ENCODE measurements around the gene RB1.

Gene RB1

GRCh38 chr13:48402325-48402932, 98.9 kb downstream of the RB1 start:
- WGBS, 2 experiments = 88 to 89% methylated on average over 1 to 2 of the region's 2 CpGs
- Histone ChIP-seq H3K27ac (ENCODE audit: insufficient read depth, low read depth, low read length, poor library complexity, severe bottlenecking) (no peak overlapping the region), H3K4me3 (ENCODE audit: insufficient read depth, low read depth, low read length) (no peak overlapping the region), H3K9me3 (ENCODE audit: control insufficient read depth, low read length) (no peaks in the 10 kb centered on the region), H3K4me1 (ENCODE audit: control insufficient read depth, insufficient read depth, low read length) (no peaks in the 10 kb centered on the region), H3K27me3 (ENCODE audit: control insufficient read depth, insufficient read depth, low read length, poor library complexity, severe bottlenecking) (no peaks in the 10 kb centered on the region), H3K36me3 (ENCODE audit: control insufficient read depth, insufficient read depth, low read length) (no peaks in the 10 kb centered on the region)

DNA sequence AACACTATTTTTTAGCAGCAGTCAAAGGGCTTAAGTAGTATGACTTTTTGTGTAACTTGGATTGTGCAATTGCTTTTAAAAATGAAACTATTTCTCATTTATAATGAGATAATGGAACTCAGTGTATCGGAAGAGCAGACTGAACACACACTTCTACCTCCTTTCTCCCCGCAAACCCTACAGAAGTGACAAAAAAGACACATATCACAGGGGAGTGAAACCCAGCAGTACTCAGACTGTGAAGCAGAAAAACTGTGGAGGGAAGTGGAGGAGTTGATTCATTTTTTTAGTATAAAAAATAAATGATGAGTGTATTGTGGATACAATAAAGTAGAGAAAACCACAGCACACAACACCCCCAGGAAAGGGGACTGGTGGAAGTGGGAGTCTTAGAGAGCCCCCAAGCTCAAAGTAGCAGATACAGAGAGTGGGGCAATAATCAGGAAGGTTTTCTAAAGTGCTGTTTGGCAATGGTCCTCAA, 99.6 kb downstream of the RB1 start:
- Histone ChIP-seq H3K36me3 (ENCODE audit: control insufficient read depth, insufficient read depth, low read length) (no peaks in the 10 kb centered on the region), H3K4me1 (ENCODE audit: control insufficient read depth, insufficient read depth, low read length) (no peaks in the 10 kb centered on the region), H3K4me3 (ENCODE audit: insufficient read depth, low read depth, low read length) (no peak overlapping the region), H3K27me3 (ENCODE audit: control insufficient read depth, insufficient read depth, low read length, poor library complexity, severe bottlenecking) (no peaks in the 10 kb centered on the region), H3K9me3 (ENCODE audit: control insufficient read depth, low read length) (no peaks in the 10 kb centered on the region), H3K27ac (ENCODE audit: insufficient read depth, low read depth, low read length, poor library complexity, severe bottlenecking) (no peak overlapping the region)
- 100% methylated on average over 2 of the region's 2 CpGs; no CpG with 5 or more reads in 1 of the 2 experiments for WGBS, 2 experiments

GRCh38 chr13:48403913-48404312, 100.4 kb downstream of the RB1 start:
- no peaks in the 10 kb centered on the region for H3K36me3 ChIP-seq (ENCODE audit: control insufficient read depth, insufficient read depth, low read length)
- 93 to 97% methylated on average over 8 of the region's 8 CpGs for WGBS, 2 experiments
- H3K4me1 ChIP-seq (ENCODE audit: control insufficient read depth, insufficient read depth, low read length) = no peaks in the 10 kb centered on the region
- H3K4me3 ChIP-seq (ENCODE audit: insufficient read depth, low read depth, low read length) = no peak overlapping the region
- no peak overlapping the region for H3K27ac ChIP-seq (ENCODE audit: insufficient read depth, low read depth, low read length, poor library complexity, severe bottlenecking)
- no peaks in the 10 kb centered on the region for H3K27me3 ChIP-seq (ENCODE audit: control insufficient read depth, insufficient read depth, low read length, poor library complexity, severe bottlenecking)
- H3K9me3 ChIP-seq (ENCODE audit: control insufficient read depth, low read length) = no peaks in the 10 kb centered on the region

GRCh38 chr13:48404952-48405351, 101.4 kb downstream of the RB1 start:
- no peak overlapping the region for H3K27ac ChIP-seq (ENCODE audit: insufficient read depth, low read depth, low read length, poor library complexity, severe bottlenecking)
- H3K4me1 ChIP-seq (ENCODE audit: control insufficient read depth, insufficient read depth, low read length) = no peaks in the 10 kb centered on the region
- H3K27me3 ChIP-seq (ENCODE audit: control insufficient read depth, insufficient read depth, low read length, poor library complexity, severe bottlenecking) = no peaks in the 10 kb centered on the region
- WGBS, 2 experiments = 83 to 100% methylated on average over 1 of the region's 1 CpG
- no peaks in the 10 kb centered on the region for H3K36me3 ChIP-seq (ENCODE audit: control insufficient read depth, insufficient read depth, low read length)
- H3K4me3 ChIP-seq (ENCODE audit: insufficient read depth, low read depth, low read length) = no peak overlapping the region
- no peaks in the 10 kb centered on the region for H3K9me3 ChIP-seq (ENCODE audit: control insufficient read depth, low read length)

DNA sequence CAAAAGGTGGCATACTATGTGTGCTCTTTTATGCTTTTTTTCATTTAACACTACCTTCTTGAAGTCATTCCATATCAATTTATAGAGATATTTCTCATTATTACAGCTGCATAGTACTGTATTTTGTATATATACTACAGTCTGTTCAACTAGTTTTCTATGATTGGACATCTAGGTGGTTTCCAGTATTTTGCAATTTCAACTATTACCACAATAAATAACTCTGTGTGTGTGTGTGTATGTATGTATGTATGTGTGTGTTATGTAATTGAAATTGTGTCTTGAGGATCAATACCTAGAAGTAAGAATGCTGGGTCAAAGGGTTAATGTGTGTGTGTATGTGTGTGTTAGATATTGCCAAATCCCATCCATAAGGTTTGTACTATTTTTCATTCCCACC, 102.3 kb downstream of the RB1 start:
- H3K27ac ChIP-seq (ENCODE audit: insufficient read depth, low read depth, low read length, poor library complexity, severe bottlenecking) = no peak overlapping the region
- H3K4me3 ChIP-seq (ENCODE audit: insufficient read depth, low read depth, low read length) = no peak overlapping the region
- H3K27me3 ChIP-seq (ENCODE audit: control insufficient read depth, insufficient read depth, low read length, poor library complexity, severe bottlenecking) = no peaks in the 10 kb centered on the region
- no peaks in the 10 kb centered on the region for H3K4me1 ChIP-seq (ENCODE audit: control insufficient read depth, insufficient read depth, low read length)
- H3K9me3 ChIP-seq (ENCODE audit: control insufficient read depth, low read length) = no peaks in the 10 kb centered on the region
- no peaks in the 10 kb centered on the region for H3K36me3 ChIP-seq (ENCODE audit: control insufficient read depth, insufficient read depth, low read length)

GRCh38 chr13:48410199-48410598, 106.6 kb downstream of the RB1 start:
- no peak overlapping the region for H3K4me3 ChIP-seq (ENCODE audit: insufficient read depth, low read depth, low read length)
- H3K27me3 ChIP-seq (ENCODE audit: control insufficient read depth, insufficient read depth, low read length, poor library complexity, severe bottlenecking) = no peaks in the 10 kb centered on the region
- H3K4me1 ChIP-seq (ENCODE audit: control insufficient read depth, insufficient read depth, low read length) = peaks cover 5% of the 10 kb centered on the region
- no peaks in the 10 kb centered on the region for H3K9me3 ChIP-seq (ENCODE audit: control insufficient read depth, low read length)
- WGBS, 2 experiments = 99 to 100% methylated on average over 3 to 4 of the region's 5 CpGs
- no peaks in the 10 kb centered on the region for H3K36me3 ChIP-seq (ENCODE audit: control insufficient read depth, insufficient read depth, low read length)
- no peak overlapping the region for H3K27ac ChIP-seq (ENCODE audit: insufficient read depth, low read depth, low read length, poor library complexity, severe bottlenecking)

GRCh38 chr13:48411147-48411794, 107.7 kb downstream of the RB1 start:
- no peaks in the 10 kb centered on the region for H3K36me3 ChIP-seq (ENCODE audit: control insufficient read depth, insufficient read depth, low read length)
- WGBS, 2 experiments = 22 to 38% methylated on average over 1 of the region's 1 CpG
- H3K4me1 ChIP-seq (ENCODE audit: control insufficient read depth, insufficient read depth, low read length) = peaks cover 5% of the 10 kb centered on the region
- H3K9me3 ChIP-seq (ENCODE audit: control insufficient read depth, low read length) = no peaks in the 10 kb centered on the region
- H3K4me3 ChIP-seq (ENCODE audit: insufficient read depth, low read depth, low read length) = peak overlapping the region; percentile 34
- H3K27ac ChIP-seq (ENCODE audit: insufficient read depth, low read depth, low read length, poor library complexity, severe bottlenecking) = no peak overlapping the region
- no peaks in the 10 kb centered on the region for H3K27me3 ChIP-seq (ENCODE audit: control insufficient read depth, insufficient read depth, low read length, poor library complexity, severe bottlenecking)

- Histone ChIP-seq H3K36me3 (ENCODE audit: control insufficient read depth, insufficient read depth, low read length) (no peaks in the 10 kb centered on the region), H3K9me3 (ENCODE audit: control insufficient read depth, low read length) (no peaks in the 10 kb centered on the region), H3K27ac (ENCODE audit: insufficient read depth, low read depth, low read length, poor library complexity, severe bottlenecking) (no peak overlapping the region), H3K27me3 (ENCODE audit: control insufficient read depth, insufficient read depth, low read length, poor library complexity, severe bottlenecking) (no peaks in the 10 kb centered on the region), H3K4me3 (ENCODE audit: insufficient read depth, low read depth, low read length) (peak overlapping the region; percentile 34), H3K4me1 (ENCODE audit: control insufficient read depth, insufficient read depth, low read length) (peaks cover 5% of the 10 kb centered on the region)
- 28 to 31% methylated on average over 7 to 13 of the region's 13 CpGs for WGBS, 2 experiments
These were observed 108.4 kb downstream of the RB1 start for GRCh38 chr13:48411841-48412531.

- Histone ChIP-seq H3K27ac (ENCODE audit: insufficient read depth, low read depth, low read length, poor library complexity, severe bottlenecking) (peak within 1 kb of the TSS; percentile 42), H3K27me3 (ENCODE audit: control insufficient read depth, insufficient read depth, low read length, poor library complexity, severe bottlenecking) (no peaks in the 10 kb centered on the region), H3K36me3 (ENCODE audit: control insufficient read depth, insufficient read depth, low read length) (no peaks in the 10 kb centered on the region), H3K4me3 (ENCODE audit: insufficient read depth, low read depth, low read length) (peak within 1 kb of the TSS; percentile 34), H3K9me3 (ENCODE audit: control insufficient read depth, low read length) (no peaks in the 10 kb centered on the region), H3K4me1 (ENCODE audit: control insufficient read depth, insufficient read depth, low read length) (peaks cover 5% of the 10 kb centered on the region)
- WGBS, 2 experiments = 26 to 35% methylated on average over 4 of the region's 4 CpGs
These were observed 109.4 kb downstream of the RB1 start, which contains the start of gene LPAR6 for GRCh38 chr13:48412881-48413351. TSS of gene LPAR6 (minus strand) at chr13:48413113. CDS start at chr13:48412423, 690 bp downstream.

- H3K4me1 ChIP-seq (ENCODE audit: control insufficient read depth, insufficient read depth, low read length) = peaks cover 5% of the 10 kb centered on the region
- no peaks in the 10 kb centered on the region for H3K9me3 ChIP-seq (ENCODE audit: control insufficient read depth, low read length)
- H3K27me3 ChIP-seq (ENCODE audit: control insufficient read depth, insufficient read depth, low read length, poor library complexity, severe bottlenecking) = no peaks in the 10 kb centered on the region
- no peaks in the 10 kb centered on the region for H3K36me3 ChIP-seq (ENCODE audit: control insufficient read depth, insufficient read depth, low read length)
- H3K4me3 ChIP-seq (ENCODE audit: insufficient read depth, low read depth, low read length) = no peak overlapping the region
- no peak overlapping the region for H3K27ac ChIP-seq (ENCODE audit: insufficient read depth, low read depth, low read length, poor library complexity, severe bottlenecking)
These were observed 111.0 kb downstream of the RB1 start for GRCh38 chr13:48414501-48414900.
